Kidney glomerular epithelial cell (primary cell): ENCODE measurements around the gene SOHLH1.
"Not testable (repeated sequence)": the region's sequence is repeated elsewhere in the genome, so short reads cannot be mapped to it uniquely, and the experiment has no call there.

Experiments
- DNase-seq: peaks from one replicate; lab custom pipeline; 2025; lab: John Stamatoyannopoulos, UW

SOHLH1 gene

GRCh38 chr9:135678236-135679017 is 20.9 kb downstream of the SOHLH1 start:
- DNase-seq, result no peak

GRCh38 chr9:135677641-135678168 is 21.6 kb downstream of the SOHLH1 start:
- no peak for DNase-seq

DNA sequence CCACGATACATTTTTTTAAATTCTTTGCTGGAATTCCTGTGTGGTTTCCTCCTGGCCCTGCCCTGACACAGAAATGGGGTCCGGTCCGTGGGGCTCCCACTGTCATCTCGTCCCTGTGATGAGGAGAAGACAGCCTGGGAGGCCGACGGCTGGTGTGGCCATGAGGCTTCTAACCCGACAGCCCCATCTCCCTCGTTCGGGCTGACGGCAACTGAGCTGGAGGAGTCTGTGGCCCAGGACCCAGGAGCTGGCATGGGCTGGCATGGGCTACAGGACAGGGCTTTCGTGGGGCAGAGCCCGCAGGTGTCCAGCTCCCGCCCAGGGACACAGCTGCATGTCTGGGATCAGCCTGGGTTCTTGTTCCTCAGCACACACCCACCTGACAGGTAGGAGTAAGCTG is 22.4 kb downstream of the SOHLH1 start:
- DNase-seq, result no peak

- DNase-seq, result no peak
Measured at GRCh38 chr9:135674977-135675376, 24.3 kb downstream of the SOHLH1 start.

- no peak for DNase-seq
Measured at GRCh38 chr9:135673941-135674340, 25.3 kb downstream of the SOHLH1 start.

DNA sequence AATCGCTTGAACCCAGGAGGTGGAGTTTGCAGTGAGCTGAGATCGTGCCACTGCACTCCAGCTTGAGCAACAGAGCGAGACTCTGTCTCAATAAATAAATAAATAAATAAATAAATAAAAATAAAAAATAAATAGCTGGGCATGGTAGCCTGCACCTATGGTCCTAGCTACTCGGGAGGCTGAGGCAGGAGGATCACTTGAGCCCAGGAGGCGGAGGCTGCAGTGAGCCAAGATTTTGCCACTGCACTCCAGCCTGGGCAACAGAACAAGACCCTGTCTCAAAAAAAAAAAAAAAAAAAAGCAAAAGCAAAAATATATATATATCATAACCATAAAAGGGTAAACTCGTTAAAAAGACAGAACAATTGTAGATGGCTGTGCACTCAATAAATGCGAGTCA is 26.5 kb downstream of the SOHLH1 start:
- DNase-seq, result not testable (repeated sequence)

DNA sequence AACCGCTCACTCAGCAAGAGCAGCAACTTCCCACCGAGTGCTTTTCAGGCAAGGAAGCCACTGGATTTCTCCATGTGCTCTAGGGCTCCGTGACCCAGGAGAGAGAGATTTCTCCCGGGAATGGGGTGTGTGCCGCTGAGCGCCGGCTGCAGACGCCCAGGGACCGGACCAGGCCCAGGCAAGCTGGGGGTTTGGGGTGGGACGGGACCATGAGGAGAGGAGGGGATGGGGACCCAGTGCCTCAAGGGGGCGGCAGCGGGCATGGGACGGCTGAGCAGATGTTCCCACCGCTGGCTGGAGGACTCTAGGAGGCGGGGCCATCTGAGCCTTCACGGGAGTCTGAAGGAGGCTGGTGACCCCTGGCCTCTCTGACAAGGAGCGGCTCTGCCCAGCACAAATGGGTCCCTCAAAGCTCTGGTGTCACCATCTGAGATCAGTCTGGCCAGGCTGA is 27.7 kb downstream of the SOHLH1 start:
- no peak for DNase-seq

GRCh38 chr9:135670721-135671590 is 28.3 kb downstream of the SOHLH1 start:
- no peak for DNase-seq

DNA sequence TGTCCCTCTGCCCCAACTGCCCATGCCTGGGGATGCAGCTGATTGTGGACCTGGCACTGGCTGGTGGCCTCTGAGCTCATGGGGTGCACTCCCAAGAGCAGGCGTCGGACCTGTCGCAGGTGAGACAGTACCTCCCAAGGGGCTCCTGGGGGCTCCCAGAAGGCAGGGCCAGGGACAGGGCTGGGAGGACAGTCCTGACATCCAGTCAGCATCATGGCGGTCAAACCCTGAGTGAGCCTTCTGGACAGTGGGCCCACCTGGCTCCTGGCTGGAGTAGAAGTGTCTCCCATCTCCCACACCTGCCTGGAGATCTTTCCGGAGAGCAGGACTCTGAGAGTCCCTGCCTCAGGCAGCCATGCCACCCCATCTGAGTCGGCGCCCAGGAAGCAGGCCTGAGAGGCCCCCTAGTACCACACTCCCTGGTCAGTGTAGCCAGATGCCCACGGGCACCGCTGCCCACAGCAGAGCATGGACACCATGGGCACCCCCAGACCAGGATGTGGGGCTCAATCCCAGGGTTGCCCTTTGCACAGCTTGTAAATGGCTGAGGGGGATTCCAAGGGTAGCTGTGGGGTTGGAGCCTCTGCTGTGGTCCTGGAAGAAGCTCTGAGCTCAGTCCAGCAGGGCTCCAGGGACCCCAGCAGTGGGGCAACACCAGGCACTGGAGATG is 29.5 kb downstream of the SOHLH1 start:
- no peak for DNase-seq

DNA sequence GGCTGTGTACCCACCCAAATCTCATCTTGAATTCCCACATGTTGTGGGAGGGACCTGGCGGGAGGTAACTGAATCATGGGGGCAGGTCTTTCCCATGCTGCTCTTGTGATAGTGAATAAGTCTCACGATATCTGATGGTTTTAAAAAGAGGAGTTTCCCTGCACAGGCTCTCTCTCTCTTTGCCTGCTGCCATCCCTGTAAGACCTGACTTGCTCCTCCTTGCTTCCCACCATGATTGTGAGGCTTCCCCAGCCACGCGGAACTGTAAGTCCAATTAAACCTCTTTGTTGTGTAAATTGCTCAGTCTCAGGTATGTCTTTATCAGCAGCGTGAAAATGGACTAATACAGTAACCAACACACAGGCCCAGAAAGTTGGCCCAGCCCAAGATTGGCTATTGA is 30.3 kb downstream of the SOHLH1 start:
- DNase-seq, result not testable (repeated sequence)

DNA sequence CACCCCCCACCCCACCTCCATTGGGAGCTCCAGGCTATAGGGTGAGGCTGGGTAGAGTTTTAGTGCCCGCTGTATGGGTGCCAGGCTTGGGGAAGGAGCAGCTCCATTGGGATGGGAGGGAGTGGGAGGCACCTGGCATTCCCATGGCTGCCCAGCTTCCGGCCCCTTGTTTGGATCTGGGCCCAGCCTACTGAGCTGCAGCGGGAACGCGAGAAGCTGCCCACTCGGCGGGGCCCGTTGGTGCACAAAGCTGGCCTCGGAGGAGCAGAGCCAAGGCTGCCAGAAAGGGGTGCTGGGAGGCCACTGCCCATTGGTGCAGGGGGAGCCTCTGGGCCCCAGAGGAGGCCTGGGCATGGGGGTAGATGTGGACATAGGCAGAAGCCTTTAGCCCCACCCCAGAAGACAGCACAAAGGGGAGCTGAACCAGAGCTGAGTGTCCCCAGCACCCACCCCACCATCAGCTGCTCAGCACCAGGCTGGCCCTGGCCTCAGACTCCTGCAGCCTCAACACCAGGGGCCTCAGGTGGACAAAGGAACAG is 31.7 kb downstream of the SOHLH1 start:
- no peak for DNase-seq

GRCh38 chr9:135666534-135667462 is 32.5 kb downstream of the SOHLH1 start:
- no peak for DNase-seq

- no peak for DNase-seq
Measured at GRCh38 chr9:135665795-135666189, 33.5 kb downstream of the SOHLH1 start.

DNA sequence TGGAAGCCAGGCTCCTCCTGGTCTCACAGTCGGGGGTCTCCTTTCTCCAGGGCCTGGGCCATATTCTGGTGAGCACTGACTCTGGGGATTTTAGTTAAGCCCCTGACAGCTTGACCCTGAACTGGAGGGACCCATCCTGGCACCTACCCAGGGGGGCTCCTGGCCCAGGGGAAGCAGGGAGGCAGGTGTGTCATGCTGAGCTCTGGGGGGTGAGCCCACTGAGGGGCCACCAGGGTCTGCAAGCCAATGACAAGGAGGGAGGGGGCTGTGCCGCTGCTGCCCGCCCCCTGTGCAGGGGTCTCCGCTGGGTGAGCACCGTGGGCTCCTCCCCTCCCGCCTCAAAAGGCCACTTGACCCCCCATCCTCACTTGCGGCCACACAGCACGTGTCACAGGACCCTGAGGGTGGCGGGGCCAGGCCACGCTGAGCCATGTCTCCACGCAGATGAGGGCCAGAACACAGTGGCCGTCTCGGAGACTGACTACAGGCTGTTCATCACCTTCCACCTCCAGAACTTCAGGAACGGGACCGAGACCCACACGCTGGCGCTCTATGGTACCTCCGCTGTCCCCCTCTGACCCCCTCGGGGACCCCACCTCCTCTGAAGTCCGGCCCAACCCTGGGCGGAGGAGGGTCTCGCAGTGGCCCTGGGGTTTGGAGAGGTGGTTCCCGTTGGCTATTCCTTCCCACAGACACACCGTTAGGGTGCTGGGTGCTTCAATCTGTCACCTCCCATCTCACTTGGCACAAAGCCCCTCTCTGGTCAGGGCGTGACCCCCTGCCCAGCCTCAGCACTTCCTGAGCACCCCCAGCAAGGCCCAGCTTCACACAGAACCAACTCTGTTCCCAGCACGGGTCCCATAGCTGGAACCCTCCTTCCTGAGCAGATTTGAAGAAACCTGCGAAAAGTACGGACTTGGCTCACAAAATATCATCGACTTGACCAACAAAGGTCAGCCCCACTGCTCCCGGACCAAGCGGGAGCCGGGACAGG is 34.2 kb downstream of the SOHLH1 start:
- no peak for DNase-seq

DNA sequence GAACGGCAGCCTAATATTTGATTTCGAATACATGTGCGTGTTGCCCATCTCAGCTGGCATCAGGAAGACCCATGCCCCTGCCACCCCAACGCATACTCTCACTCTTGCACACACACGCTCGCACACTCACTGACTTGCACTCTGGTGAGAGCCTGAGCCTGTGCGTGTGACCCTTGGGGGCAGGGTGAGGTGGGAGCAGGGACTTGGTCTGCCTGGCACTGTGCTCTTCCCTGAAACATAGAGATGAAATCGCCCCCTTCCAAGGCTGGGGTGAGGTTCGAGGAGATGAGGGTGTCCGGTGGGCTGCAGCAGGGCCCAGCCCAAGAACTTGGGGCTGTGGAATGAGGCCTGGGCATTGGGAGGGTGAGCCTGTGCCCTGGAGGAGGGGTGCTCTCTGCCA is 35.0 kb downstream of the SOHLH1 start:
- DNase-seq, result no peak

- DNase-seq, result no peak
Measured at GRCh38 chr9:135663857-135664256, 35.4 kb downstream of the SOHLH1 start.

- DNase-seq, result no peak
Measured at GRCh38 chr9:135663451-135663770, 35.9 kb downstream of the SOHLH1 start.

DNA sequence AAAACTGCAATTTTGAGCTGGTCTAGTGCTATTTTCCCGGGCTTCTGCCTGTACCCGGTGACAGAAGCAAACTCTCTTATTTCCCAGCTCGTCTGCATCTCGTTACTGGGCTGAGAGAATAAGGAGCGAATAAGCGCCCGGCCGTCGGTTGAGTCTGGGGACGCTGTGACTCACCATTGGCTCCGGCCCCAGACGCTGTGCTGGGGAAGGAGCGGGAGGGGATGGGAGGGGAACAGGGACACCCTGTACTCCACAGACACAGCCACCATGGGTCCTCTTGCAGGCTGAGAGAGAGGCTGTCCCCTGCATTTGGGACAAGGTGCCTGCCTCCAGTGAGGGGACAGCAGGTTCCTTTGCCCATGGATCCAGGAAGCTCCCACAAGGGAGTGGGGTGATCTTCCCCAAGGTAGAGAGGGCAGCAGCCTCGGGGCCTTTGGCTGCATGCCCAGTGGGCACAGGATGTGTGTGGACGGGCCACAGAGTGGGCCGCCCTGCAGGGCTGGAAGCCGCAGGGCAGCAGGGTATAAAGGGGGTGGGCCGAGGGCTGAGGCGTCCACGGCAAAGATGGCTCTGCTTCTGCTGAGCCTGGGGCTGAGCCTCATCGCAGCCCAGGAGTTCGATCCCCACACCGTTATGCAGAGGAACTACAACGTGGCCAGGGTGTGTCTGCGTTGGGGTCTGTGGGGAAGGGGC is 36.4 kb downstream of the SOHLH1 start, which contains the start of gene LCN9:
TSS of gene LCN9 (plus strand) at position 552 of the 693 bp plus-strand sequence. CDS start at position 565, 13 bp downstream.
- DNase-seq, result no peak
